Activated CD4-positive, alpha-beta T cell treated with anti-CD3 and anti-CD28 coated beads for 24 hours (primary cell): ENCODE results near the gene DNM3.

Experiments used
- DNase-seq, 2 donors: peaks; one replicate each; pipeline ENCODE4 v3.0.0-alpha.2; 2020; ENCODE audit warnings: low read depth in 2 of 2

The DNM3 gene

GRCh38 chr1:171919891-171920887 is 78.9 kb downstream of the DNM3 start:
- DNase-seq, result no peak

- DNase-seq, result no peak
Observed at GRCh38 chr1:171922999-171923398, 81.7 kb downstream of the DNM3 start.

- DNase-seq, result no peak
Observed at GRCh38 chr1:171929121-171929520, 87.8 kb downstream of the DNM3 start.

GRCh38 chr1:171931752-171932151 is 90.5 kb downstream of the DNM3 start:
- DNase-seq, result no peak

- no peak for DNase-seq
Observed at GRCh38 chr1:171934664-171935063, 93.4 kb downstream of the DNM3 start.

GRCh38 chr1:171935086-171935485 is 93.8 kb downstream of the DNM3 start:
- no peak for DNase-seq

- no peak for DNase-seq
Observed at GRCh38 chr1:171935664-171936063, 94.4 kb downstream of the DNM3 start.

- no peak for DNase-seq
Observed at GRCh38 chr1:171937938-171938337, 96.6 kb downstream of the DNM3 start.

GRCh38 chr1:171939740-171940139 is 98.4 kb downstream of the DNM3 start:
- no peak for DNase-seq

- no peak for DNase-seq
Observed at GRCh38 chr1:171940368-171940767, 99.1 kb downstream of the DNM3 start.

- DNase-seq, result no peak
Observed at GRCh38 chr1:171941920-171942319, 100.6 kb downstream of the DNM3 start.

GRCh38 chr1:171943973-171944561 is 102.8 kb downstream of the DNM3 start:
- no peak for DNase-seq

GRCh38 chr1:171948511-171948910 is 107.2 kb downstream of the DNM3 start:
- no peak for DNase-seq

- no peak for DNase-seq
Observed at GRCh38 chr1:171949316-171949715, 108.0 kb downstream of the DNM3 start.

GRCh38 chr1:171953835-171954234 is 112.5 kb downstream of the DNM3 start:
- no peak for DNase-seq

- no peak for DNase-seq
Observed at GRCh38 chr1:171954361-171954760, 113.1 kb downstream of the DNM3 start.

- DNase-seq, result no peak
Observed at GRCh38 chr1:171961861-171962260, 120.6 kb downstream of the DNM3 start.

GRCh38 chr1:171963762-171964161 is 122.5 kb downstream of the DNM3 start:
- no peak for DNase-seq

- DNase-seq, result no peak
Observed at GRCh38 chr1:171965777-171966176, 124.5 kb downstream of the DNM3 start.

- DNase-seq, result no peak
Observed at GRCh38 chr1:171966426-171967220, 125.3 kb downstream of the DNM3 start.

- no peak for DNase-seq
Observed at GRCh38 chr1:171969226-171969625, 127.9 kb downstream of the DNM3 start.

GRCh38 chr1:171969813-171970212 is 128.5 kb downstream of the DNM3 start:
- DNase-seq, result no peak
